ENCODE results near the gene XPR1. TPM values are rescaled to one million over a fixed set of nuclear protein-coding genes. Genes with fewer than 3 reads are reported as not detected.

Gene XPR1
- total RNA-seq, 4 donors from 2014 or later: 17.2 to 28.3 (median 26.6) TPM

- WGBS, 2 donors (ENCODE audit: low coverage in 1 of 2): 48% methylated on average over 3 of the region's 9 CpGs; no CpG with 5 or more reads in 1 of the 2 donors
- no peaks in the 10 kb centered on the region for H3K4me1 ChIP-seq
- no peak for ATAC-seq
- H3K4me3 ChIP-seq: no peak overlapping the region
- TF ChIP-seq POLR2AphosphoS5 (IDR thresholded peaks at IDR 0.05) (no peak), EP300 (IDR thresholded peaks at IDR 0.05) (no peak), CTCF (IDR thresholded peaks at IDR 0.05) (no peak), POLR2A (IDR thresholded peaks at IDR 0.05) (no peak)
- H3K27ac ChIP-seq: no peak overlapping the region
- no peaks in the 10 kb centered on the region for H3K27me3 ChIP-seq
- peaks cover 0 to 97% of the 10 kb centered on the region in 2 donors for H3K36me3 ChIP-seq
- no peaks in the 10 kb centered on the region for H3K9me3 ChIP-seq
Observed at GRCh38 chr1:180937624-180938225, 305.9 kb downstream of the XPR1 start.

- Histone ChIP-seq H3K36me3 (peaks cover 0 to 97% of the 10 kb centered on the region in 2 donors), H3K27ac (no peak overlapping the region), H3K27me3 (no peaks in the 10 kb centered on the region), H3K4me3 (no peak overlapping the region), H3K9me3 (no peaks in the 10 kb centered on the region), H3K4me1 (no peaks in the 10 kb centered on the region)
- ATAC-seq: no peak
- TF ChIP-seq CTCF (IDR thresholded peaks at IDR 0.05) (no peak), POLR2A (IDR thresholded peaks at IDR 0.05) (no peak), POLR2AphosphoS5 (IDR thresholded peaks at IDR 0.05) (no peak), EP300 (IDR thresholded peaks at IDR 0.05) (no peak)
- WGBS, 2 donors (ENCODE audit: low coverage in 1 of 2): 80 to 95% methylated on average over 6 of the region's 9 CpGs
Observed at GRCh38 chr1:180939073-180939710, 307.4 kb downstream of the XPR1 start.

DNA sequence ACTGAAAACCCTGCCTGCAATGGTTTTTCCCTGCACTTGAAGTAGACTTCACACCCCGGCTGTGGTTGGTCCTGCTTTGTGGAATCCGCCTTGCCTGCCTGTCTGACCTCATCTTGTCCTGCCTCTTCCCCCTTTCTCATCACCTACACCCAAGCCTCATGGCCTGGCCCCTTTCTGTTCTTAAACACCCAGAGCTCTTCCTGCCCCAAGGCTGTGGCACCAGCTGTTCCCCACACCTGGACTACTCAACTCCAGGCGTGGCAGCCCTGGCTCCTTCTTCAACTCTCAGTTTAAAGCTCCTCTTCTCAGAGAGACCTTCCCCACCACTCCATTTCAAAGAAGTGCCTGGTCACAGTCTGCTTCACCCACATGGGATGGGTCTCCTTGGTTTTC is 307.9 kb downstream of the XPR1 start:
- no peak for ATAC-seq
- Histone ChIP-seq H3K36me3 (peaks cover 0 to 97% of the 10 kb centered on the region in 2 donors), H3K27ac (no peak overlapping the region), H3K27me3 (no peaks in the 10 kb centered on the region), H3K4me1 (no peaks in the 10 kb centered on the region), H3K4me3 (no peak overlapping the region), H3K9me3 (no peaks in the 10 kb centered on the region)
- TF ChIP-seq POLR2AphosphoS5 (IDR thresholded peaks at IDR 0.05) (no peak), CTCF (IDR thresholded peaks at IDR 0.05) (no peak), EP300 (IDR thresholded peaks at IDR 0.05) (no peak), POLR2A (IDR thresholded peaks at IDR 0.05) (no peak)
- 91 to 100% methylated on average over 3 of the region's 3 CpGs for WGBS, 2 donors (ENCODE audit: low coverage in 1 of 2)

Small RNA genes within 50 kb of the gene (small RNA-seq; reads per million reads assigned to genes)
- gene RF00026: 0 reads per million in 4 donors

Other genes starting within 250 kb of the XPR1 start
- 10 to 100 TPM; 27.1 to 41.3 (median 39.7) TPM for gene ACBD6, start 129.4 kb upstream of the XPR1 start, total RNA-seq
- not detected for gene OVAAL, start 73.1 kb upstream of the XPR1 start, total RNA-seq

Measured in gastroesophageal sphincter (tissue), 4 donors.